Gastrocnemius medialis (tissue), 4 donors: ENCODE data around the gene OR4D11. TPM values are rescaled to one million over a fixed set of nuclear protein-coding genes. Genes with fewer than 3 reads are reported as not detected.

Experiments
- ATAC-seq, 2 donors: fragments of 150-250 bp; one replicate each; pipeline ENCODE4 v1.9.1; 2016
- DNase-seq, 2 donors: peaks; one replicate each; pipeline ENCODE4 v3.0.0-alpha.2; 2019
- H3K27ac ChIP-seq, 4 donors: fragments of 200-600 bp; sonication (generic); 1 replicate in 1 of 4; 2 replicates in 3 of 4; pipeline ENCODE4 v1.5.1; 2016 to 2018; ENCODE audit warnings: mild to moderate bottlenecking in 2 of 4, moderate library complexity in 1 of 4
- H3K27me3 ChIP-seq, 3 donors: fragments of 200-600 bp; sonication (generic) in 2 of 3; 1 replicate in 1 of 3; 2 replicates in 2 of 3; pipeline versions ENCODE4 v1.5.1 to v1.6.0; 2016 to 2019; ENCODE audit warnings: mild to moderate bottlenecking in 1 of 3, moderate library complexity in 1 of 3
- H3K36me3 ChIP-seq, 2 donors: fragments of 200-600 bp; sonication (generic) in 1 of 2; one replicate each; pipeline ENCODE4 v1.5.1; 2017 to 2018
- H3K4me1 ChIP-seq, 2 donors: fragments of 200-600 bp; sonication (generic) in 1 of 2; one replicate each; pipeline ENCODE4 v1.5.1; 2016 to 2017; ENCODE audit warnings: mild to moderate bottlenecking in 2 of 2
- H3K4me3 ChIP-seq, 4 donors: fragments of 200-600 bp; sonication (generic) in 3 of 4; 1 replicate in 1 of 4; 2 replicates in 3 of 4; pipeline ENCODE4 v1.5.1; 2016 to 2019; ENCODE audit warnings: mild to moderate bottlenecking in 2 of 4
- H3K9me3 ChIP-seq, 3 donors: fragments of 200-600 bp; sonication (generic) in 2 of 3; 1 replicate in 1 of 3; 2 replicates in 2 of 3; pipeline ENCODE4 v1.5.1; 2016 to 2019
- CTCF ChIP-seq, 5 experiments: fragments of 450-650 bp in 3 of 5; fragments of 200-600 bp in 2 of 5; sonication (generic) in 2 of 5; IDR thresholded peaks in 4 of 5; conservative IDR thresholded peaks in 1 of 5; 1 replicate in 4 of 5; 2 replicates in 1 of 5; pipeline ENCODE4 v1.5.1; 2016 to 2019; ENCODE audit warnings: antibody characterized with exemption in 5 of 5, mild to moderate bottlenecking in 3 of 5, moderate library complexity in 3 of 5
- POLR2A ChIP-seq, 2 donors: fragments of 450-650 bp; IDR thresholded peaks; one replicate each; pipeline ENCODE4 v1.6.1; 2017; ENCODE audit warnings: antibody characterized with exemption in 2 of 2, mild to moderate bottlenecking in 2 of 2, moderate library complexity in 2 of 2
- in situ Hi-C, 4 donors: fragments of 200-750 bp; cut with MboI; loops; one replicate each; pipeline versions ENCODE4 v1.15.0 to v1.8.0; 2017; ENCODE audit warnings: low sequenced_read_pairs in 4 of 4
- intact Hi-C: fragments of 100-400 bp; cut with DNase I; formaldehyde crosslinking; loops from one replicate; pipeline ENCODE4 v1.15.1; 2023; ENCODE audit warnings: low total_unique reads
- total RNA-seq, 4 donors: library from RNA; depleted of rRNA; stranded (reverse); fragments of >200 nt; gene quantifications; one replicate each; pipeline versions ENCODE4 v1.1.0 to v1.2.3, GENCODE V29; 2016

OR4D11 gene
- total RNA-seq, 4 donors from 2014 or later = not detected

DNA sequence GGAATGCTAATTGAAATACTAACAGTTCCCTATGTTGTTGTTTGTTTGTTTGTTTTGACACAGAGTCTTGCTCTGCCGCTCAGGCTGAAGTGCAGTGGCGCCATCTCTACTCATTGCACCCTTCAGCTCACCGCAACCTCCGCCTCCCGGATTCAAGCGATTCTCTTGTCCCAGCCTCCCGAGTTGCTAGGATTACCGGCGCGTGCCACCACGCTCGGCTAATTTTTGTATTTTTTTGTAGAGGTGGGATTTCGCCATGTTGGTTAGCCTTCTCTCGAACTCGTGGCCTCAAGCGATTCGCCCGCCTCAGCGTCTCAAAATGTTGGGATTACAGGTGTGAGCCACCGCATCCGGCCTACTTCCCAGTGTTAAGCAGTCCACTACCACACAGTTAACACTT is 49.9 kb downstream of the OR4D11 start:
- intact Hi-C loops (loop anchor here (5.0 kb wide), 1 partner anchor 204 kb away; the partner anchor contains the start of gene STX3), in situ Hi-C loops (no loop called here)
- Histone ChIP-seq H3K4me3 (no peak overlapping the region), H3K36me3 (no peaks in the 10 kb centered on the region), H3K27me3 (no peaks in the 10 kb centered on the region), H3K27ac (no peak overlapping the region), H3K4me1 (peaks cover 9 to 16% of the 10 kb centered on the region in 2 donors), H3K9me3 (no peaks in the 10 kb centered on the region)
- DNase-seq (no peak), ATAC-seq (no peak)
- TF ChIP-seq POLR2A (IDR thresholded peaks at IDR 0.05) = no peak
- no peak for TF ChIP-seq CTCF (IDR thresholded peaks at IDR 0.05 in 4 of 5, conservative IDR thresholded peaks at IDR 0.05 in 1 of 5)

Other genes with a start within 250 kb of the OR4D11 start
- not detected for gene OR5AN1, start 144.7 kb upstream of the OR4D11 start, total RNA-seq
- not detected for gene OR5A2, start 77.2 kb upstream of the OR4D11 start, total RNA-seq
- not detected for gene OR5A1, start 67.1 kb upstream of the OR4D11 start, total RNA-seq
- not detected for gene OR4D6, start 46.6 kb upstream of the OR4D11 start, total RNA-seq
- not detected for gene OR4D10, start 30.3 kb upstream of the OR4D11 start, total RNA-seq
- not detected for gene OR4D9, start 8.0 kb downstream of the OR4D11 start, total RNA-seq
- 10 to 100 TPM; 27.4 to 45.2 (median 34.9) TPM for gene OSBP, start 112.2 kb downstream of the OR4D11 start, total RNA-seq
- 10 to 100 TPM; 19.0 to 29.9 (median 26.2) TPM for gene PATL1, start 165.5 kb downstream of the OR4D11 start, total RNA-seq
- not detected for gene OR10V1, start 210.3 kb downstream of the OR4D11 start, total RNA-seq